ENCODE results near the gene SMURF1.

GRCh38 chr7:99128076-99128950 is 15.6 kb downstream of the SMURF1 start:
- no peak for TF ChIP-seq CTCF (IDR thresholded peaks at IDR 0.05 in 8 of 11, conservative IDR thresholded peaks at IDR 0.05 in 3 of 11)
- no peak for TF ChIP-seq POLR2A (IDR thresholded peaks at IDR 0.05)
